ENCODE data around the gene HEATR9. TPM values are rescaled to one million over a fixed set of nuclear protein-coding genes. Genes with fewer than 3 reads are reported as not detected.

HEATR9 gene
- polyA plus RNA-seq, 5 donors = 0.08 to 0.28 (median 0.16) TPM

DNA sequence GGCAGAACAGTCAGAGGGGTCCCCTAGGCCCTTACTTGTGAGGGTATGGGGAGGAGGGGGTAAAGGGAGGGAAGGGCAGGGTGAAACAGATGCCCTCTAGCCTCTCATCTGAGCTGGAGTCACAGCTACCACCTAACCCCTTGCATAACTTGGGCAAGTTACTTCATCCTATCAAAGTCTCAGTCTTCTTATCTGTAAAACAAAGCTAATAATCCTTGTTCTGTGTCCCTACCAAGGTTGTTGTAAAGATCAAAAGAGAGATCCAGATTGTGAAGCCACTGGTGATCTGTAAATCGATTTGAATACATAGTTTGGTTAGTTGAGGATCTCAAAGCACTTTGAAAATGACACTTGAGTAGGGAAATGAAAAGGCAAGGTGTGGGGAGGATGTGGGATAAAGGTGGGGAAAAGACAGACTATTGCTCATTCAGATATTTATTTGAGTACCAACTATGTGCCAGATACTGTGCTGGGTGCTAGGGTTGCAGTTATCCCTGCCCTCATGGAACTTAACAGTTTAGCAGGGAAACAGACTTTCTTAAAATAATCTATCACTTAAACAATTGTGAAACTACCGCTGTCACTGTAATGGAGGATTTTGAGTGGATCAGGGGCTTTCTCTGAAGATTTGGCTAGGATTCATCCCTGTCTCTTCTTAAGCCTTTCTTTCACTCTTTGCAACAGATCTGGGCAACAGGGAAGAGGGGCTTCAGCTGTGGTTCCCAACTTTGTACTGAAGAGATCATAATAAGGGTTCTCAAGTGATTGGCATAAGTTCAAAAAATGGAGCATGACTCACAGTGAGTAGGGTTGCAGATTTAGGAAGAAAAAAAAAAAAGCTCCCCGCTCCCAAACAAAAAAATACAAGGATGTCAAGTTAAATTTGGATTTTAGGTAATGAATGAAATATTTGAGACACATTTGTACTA lies 3.0 kb downstream of the HEATR9 start:
- DNase-seq = no peak

- no peak for DNase-seq
Measured at GRCh38 chr17:35864853-35865252, 3.8 kb downstream of the HEATR9 start.

DNA sequence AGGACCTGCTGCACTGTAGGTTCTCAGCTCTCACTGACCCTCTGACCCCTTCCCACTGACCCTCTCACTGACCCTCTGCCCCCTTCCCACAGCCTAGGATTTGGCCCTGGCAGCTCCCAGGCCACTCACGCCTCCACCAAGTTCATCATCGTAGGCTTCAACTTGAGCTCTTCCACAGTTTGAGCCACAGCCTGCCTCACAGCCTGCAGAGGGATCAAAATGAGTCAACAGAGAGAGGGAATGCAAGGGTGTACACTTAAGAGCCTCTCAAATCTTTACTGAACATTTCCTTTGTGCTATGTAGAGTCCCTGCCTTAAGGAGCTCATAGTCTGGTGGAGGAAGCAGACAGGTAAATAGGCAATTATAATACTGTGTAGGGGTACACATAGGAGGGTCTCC lies 12.1 kb downstream of the HEATR9 start:
- no peak for DNase-seq

DNA sequence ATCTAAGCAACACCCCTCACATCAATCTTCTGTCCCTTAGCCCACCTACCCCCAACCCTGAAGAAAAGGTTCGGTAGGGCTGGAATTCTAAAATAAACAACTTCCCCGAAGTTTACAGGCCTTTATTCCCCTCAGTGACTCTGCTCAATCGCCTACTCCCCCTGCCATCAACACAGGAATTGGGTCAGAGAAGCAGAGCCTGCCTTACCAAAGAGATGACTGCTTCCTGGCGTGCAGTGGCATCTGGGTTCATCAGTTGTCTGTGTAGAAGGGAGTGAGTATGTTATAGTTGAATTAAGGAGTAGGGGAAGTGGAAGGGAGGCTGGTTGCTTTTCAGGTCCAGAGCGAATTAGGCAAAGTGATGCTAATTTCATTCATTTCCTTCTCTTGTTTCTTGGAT lies 12.7 kb downstream of the HEATR9 start:
- DNase-seq = no peak

DNA sequence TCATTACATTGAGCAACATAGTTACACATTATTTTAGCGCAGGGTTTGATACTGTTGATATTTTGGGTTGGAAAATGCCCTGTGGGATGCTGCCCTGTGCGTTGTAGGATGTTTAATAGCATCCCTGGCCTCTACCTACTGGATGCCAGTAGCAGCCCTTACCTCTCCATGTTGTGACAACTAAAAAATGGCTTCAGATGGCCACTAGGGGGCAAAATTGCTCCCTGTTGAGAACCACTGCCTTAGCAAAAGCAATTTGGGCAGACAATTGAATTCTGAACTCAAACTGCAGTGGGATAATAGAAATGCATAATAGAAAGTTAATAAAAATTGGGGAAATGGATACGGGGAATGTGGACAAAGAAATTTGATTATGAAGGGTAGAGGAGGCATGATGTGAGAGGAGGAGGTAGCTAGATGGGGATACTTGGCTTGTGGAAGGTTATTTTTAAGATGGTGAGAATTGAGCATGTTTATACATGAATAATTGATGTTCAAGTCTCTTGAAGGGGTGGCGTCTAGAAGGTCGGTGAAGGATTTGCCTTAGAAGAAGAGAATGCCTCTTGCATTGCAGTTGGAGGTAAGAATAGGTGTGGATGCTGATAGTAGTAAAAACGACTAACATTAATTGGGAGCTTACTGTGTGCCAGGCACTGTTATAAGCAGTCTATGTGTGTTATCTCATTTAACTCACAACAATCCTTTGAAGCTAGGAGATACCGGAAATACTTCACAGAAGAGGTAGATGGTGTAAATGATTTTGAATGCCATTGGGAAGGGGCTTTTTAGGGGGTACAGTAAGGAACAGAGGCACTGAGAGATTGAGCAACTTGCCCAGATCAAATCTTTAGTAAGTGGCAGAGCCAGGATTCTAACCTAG lies 19.0 kb downstream of the HEATR9 start:
- DNase-seq = peak; percentile 13 to 48

GRCh38 chr17:35847633-35848373 lies 20.9 kb downstream of the HEATR9 start:
- DNase-seq = no peak

DNA sequence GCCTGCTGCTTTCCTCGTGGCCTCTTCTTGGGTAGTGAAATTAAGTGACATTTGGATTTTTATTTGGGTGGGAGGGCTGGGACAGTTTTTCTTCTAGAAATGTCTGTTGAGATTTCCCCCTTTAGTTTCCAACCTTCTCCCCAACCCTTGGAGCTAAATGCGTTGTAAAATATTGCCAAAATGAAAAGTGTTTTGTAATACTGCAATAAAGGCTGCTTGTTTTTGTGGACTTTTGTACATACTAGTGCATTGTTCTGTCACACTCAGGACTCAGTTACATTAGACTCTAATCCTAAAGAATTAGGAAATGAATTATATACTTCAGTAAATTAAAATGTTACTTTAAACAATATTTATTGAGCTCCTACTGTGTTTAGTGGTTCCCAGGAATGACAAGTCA lies 21.7 kb downstream of the HEATR9 start:
- no peak for DNase-seq

DNA sequence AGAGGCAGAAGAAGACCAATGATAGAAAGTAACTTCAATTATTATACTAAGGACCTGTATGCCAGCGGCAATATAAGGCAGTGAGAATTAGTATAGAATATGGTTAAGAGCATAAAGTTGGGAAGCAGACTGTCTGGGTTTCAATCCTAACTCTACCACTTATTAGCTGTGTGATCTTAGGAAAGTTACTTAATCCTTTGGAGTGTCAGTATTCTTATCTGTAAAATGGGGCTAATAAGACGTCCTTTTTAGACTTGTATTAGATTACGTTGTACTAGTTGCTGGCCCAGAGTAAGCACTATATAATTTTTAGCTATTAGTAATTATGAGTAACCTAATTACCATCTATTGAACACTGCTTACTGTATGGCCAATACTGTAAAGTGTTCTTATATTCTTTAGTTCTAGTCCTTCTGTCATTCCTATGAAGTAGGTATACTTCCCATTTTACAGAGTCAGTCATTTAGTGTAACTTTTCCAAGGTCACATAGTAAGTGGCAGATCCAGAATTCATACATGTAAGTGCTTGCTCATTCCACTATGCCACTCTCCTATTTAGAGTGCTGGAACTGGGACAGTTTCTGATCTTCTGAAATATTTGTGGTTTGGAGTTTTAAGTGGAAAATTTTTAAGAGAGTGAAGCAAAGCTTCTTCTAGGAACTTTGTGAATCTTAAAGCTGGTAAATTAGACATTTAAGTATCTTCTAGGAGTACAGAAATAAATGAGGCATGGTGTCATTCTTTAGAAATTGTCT lies 22.5 kb downstream of the HEATR9 start:
- no peak for DNase-seq

DNA sequence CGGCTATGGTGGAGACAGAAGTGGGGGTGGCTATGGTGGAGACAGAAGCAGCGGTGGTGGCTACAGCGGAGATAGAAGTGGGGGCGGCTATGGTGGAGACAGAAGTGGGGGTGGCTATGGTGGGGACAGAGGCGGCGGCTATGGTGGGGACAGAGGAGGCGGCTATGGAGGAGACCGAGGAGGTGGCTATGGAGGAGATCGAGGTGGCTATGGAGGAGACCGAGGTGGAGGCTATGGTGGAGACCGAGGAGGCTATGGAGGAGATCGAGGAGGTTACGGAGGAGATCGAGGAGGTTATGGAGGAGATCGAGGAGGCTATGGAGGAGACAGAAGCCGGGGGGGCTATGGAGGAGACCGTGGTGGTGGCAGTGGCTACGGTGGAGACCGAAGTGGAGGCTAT lies 24.1 kb downstream of the HEATR9 start:
- no peak for DNase-seq

DNA sequence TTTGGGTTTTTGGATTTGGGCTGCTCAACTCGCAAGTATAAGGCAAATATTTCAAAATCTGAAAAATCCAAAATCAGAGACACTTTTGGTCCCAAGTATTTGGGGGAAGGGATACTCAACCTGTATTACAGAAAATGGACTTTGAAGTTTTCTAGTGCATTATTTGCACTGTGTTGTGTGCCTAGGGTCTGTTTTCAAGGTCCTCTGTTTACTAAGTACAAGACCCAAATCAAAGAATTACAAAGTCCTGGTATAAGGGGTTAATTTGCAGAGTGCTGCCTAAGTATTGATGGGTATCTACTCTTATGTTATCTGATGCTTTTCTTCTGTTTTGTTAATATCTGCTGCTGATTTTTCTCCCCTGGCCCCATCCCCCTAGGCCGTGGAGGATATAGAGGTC lies 25.0 kb downstream of the HEATR9 start:
- DNase-seq = no peak

GRCh38 chr17:35842239-35842638 lies 26.5 kb downstream of the HEATR9 start:
- no peak for DNase-seq

- DNase-seq = no peak
Measured at GRCh38 chr17:35841505-35841904, 27.2 kb downstream of the HEATR9 start.

DNA sequence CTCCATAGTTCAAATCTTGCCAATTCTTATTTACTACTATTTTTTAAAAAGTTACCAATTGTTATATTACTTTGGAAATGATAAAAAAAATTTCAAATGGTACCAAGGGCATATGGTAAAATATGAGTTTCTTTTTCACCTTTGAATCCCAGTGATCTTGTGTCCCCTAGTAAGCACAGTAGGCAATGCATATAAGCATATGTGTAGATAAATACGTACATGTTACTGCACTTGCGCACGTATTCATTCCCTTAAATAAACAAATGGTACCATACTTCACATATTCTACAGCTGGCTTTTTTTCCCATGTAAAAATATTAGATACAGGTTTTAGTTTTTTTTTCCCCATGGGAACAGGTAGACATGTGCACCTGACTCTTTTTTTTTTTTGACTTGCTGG lies 27.6 kb downstream of the HEATR9 start:
- DNase-seq = no peak

DNA sequence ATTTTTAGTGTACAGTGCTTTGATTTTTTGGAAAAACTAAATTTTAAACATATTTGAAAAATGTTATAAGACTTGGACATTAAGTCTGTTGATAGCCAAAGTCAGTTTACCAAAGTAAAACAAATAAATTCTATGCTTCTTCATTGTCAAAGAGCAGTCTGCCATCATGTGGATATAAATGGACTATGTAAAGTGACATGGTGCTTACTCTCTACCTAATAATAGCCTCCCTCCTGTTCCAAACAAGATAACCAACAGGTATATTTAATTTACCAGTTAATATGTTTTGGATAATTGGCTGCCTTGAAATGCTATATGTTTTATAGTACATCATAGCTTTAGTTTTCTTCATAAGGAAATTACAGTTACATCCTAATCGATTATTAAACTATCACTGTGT lies 43.5 kb downstream of the HEATR9 start:
- no peak for DNase-seq

GRCh38 chr17:35821308-35821707 lies 47.4 kb downstream of the HEATR9 start:
- no peak for DNase-seq

GRCh38 chr17:35819455-35819854 lies 49.2 kb downstream of the HEATR9 start:
- no peak for DNase-seq

- no peak for DNase-seq
Measured at GRCh38 chr17:35817196-35817595, 51.5 kb downstream of the HEATR9 start.

DNA sequence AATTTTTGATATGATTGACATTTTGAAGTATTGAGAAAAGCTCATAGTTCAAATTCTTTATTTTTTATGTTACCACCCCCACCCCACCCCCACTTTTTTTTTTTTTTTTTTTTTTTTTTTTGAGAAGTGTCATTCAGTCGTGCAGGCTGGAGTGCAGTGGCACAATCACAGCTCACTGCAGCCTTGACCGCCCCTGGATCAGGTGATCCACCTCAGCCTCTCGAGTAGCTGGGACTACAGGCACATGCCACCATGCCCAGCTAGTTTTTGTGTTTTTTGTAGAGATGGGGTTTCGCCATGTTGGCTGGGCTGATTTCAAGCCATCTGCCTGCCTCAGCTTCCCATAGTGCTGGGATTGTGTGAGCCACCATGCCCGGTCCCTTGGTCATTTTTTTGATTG lies 52.0 kb downstream of the HEATR9 start:
- no peak for DNase-seq

DNA sequence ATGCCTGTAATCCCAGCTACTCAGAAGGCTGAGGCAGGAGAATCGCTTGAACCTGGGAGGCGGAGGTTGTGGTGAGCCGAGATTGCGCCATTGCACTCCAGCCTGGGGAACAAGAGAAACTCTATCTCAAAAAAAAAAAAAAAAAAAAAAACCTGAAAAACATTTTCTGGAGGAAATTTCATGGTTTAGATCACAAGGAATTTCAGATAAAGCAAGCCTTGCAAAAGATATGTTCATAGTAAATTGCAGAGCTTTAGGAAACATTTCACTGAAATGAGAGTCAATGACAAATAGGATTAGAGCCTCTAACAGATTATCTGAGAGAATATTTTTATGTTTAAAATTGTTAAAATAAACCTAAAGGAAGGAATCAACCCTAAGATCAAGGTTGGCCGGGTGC lies 56.2 kb downstream of the HEATR9 start:
- DNase-seq = no peak

GRCh38 chr17:35811759-35812158 lies 56.9 kb downstream of the HEATR9 start:
- DNase-seq = no peak

GRCh38 chr17:35809855-35810461 lies 58.7 kb downstream of the HEATR9 start:
- DNase-seq = no peak

All from right lung (tissue), 5 donors.